ENCODE results near the gene LONRF2.

The LONRF2 gene

DNA sequence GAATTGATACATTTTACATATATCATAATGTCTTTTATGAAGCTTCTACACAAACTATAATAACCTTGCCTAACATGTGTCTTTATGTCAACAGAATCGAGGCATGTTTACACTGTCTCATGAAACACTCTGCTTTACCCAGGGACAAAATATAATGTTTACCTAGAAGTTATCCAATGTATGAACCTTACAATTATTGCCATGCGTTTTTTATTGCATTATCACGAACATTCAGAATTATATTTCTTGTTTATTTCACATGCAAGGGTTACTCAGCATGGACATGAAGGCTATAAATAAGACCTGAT is 19.8 kb downstream of the LONRF2 start:
- H3K9me3 ChIP-seq (ENCODE audit: insufficient read depth, low read depth, low read length) = no peaks in the 10 kb centered on the region
- no peak overlapping the region for H3K4me3 ChIP-seq (ENCODE audit: low read length, poor library complexity, severe bottlenecking)
- no peak overlapping the region for H2AFZ ChIP-seq (ENCODE audit: low read length)
- no peaks in the 10 kb centered on the region for H3K4me1 ChIP-seq (ENCODE audit: insufficient read depth, low read length, poor library complexity, severe bottlenecking)
- H3K79me2 ChIP-seq (ENCODE audit: insufficient read depth, low read length) = no peaks in the 10 kb centered on the region
- H3K36me3 ChIP-seq (ENCODE audit: insufficient read depth, low read length) = no peaks in the 10 kb centered on the region
- TF ChIP-seq, protein P1, sequence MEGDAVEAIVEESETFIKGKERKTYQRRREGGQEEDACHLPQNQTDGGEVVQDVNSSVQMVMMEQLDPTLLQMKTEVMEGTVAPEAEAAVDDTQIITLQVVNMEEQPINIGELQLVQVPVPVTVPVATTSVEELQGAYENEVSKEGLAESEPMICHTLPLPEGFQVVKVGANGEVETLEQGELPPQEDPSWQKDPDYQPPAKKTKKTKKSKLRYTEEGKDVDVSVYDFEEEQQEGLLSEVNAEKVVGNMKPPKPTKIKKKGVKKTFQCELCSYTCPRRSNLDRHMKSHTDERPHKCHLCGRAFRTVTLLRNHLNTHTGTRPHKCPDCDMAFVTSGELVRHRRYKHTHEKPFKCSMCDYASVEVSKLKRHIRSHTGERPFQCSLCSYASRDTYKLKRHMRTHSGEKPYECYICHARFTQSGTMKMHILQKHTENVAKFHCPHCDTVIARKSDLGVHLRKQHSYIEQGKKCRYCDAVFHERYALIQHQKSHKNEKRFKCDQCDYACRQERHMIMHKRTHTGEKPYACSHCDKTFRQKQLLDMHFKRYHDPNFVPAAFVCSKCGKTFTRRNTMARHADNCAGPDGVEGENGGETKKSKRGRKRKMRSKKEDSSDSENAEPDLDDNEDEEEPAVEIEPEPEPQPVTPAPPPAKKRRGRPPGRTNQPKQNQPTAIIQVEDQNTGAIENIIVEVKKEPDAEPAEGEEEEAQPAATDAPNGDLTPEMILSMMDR (conservative IDR thresholded peaks at IDR 0.05; ENCODE audit: low read length) = no peak
- TF ChIP-seq EZH2phosphoT487 (IDR thresholded peaks at IDR 0.05; ENCODE audit: borderline replicate concordance) = no peak
- no peaks in the 10 kb centered on the region for H3K9me2 ChIP-seq (replicated peaks; ENCODE audit: low read depth, low read length)
- H4K20me1 ChIP-seq (ENCODE audit: insufficient read depth, low read length, poor library complexity, severe bottlenecking) = no peaks in the 10 kb centered on the region
- no peak overlapping the region for H3K9ac ChIP-seq (ENCODE audit: low read depth, low read length, poor library complexity, severe bottlenecking)
- no peak overlapping the region for H3K4me2 ChIP-seq (ENCODE audit: low read depth, low read length, poor library complexity, severe bottlenecking)
- no peaks in the 10 kb centered on the region for H3K27me3 ChIP-seq (ENCODE audit: insufficient read depth, low read length, poor library complexity, severe bottlenecking)
- no peaks in the 10 kb centered on the region for H3F3A ChIP-seq (ENCODE audit: low read depth)

DNA sequence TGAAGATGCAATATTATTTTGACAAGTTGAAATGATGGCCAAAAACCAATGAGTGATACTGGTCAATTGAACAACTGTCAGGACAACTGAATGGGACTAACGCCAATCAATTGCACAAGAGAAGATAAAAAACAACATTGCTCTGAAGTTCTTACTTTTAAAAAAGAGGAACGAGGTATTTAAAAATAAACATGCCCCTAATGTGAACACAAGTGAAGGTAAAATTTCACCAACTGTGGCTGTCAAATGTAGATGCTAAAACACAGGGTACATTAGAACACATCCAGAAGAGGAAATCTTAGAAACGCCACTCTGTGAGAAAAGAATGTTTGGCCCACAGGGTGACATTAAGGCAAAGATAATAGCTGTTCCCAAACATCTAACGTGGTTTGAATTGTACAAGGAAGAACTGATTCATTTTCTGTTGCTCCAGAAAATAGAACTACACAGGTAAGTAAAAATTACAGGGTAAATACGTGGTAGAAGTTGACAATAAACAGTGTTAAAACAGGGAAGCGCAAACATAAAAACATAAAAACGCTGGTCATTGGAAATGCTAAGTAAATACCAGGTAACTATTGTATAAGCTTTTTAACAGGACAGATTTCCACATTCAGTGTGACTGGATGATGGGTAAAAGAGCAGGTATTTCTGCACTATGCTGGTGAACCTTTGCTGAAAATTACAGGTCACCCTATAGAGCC is 20.3 kb downstream of the LONRF2 start:
- H4K20me1 ChIP-seq (ENCODE audit: insufficient read depth, low read length, poor library complexity, severe bottlenecking) = no peaks in the 10 kb centered on the region
- H3K27me3 ChIP-seq (ENCODE audit: insufficient read depth, low read length, poor library complexity, severe bottlenecking) = no peaks in the 10 kb centered on the region
- H3K4me3 ChIP-seq (ENCODE audit: low read length, poor library complexity, severe bottlenecking) = no peak overlapping the region
- no peaks in the 10 kb centered on the region for H3K9me3 ChIP-seq (ENCODE audit: insufficient read depth, low read depth, low read length)
- H3K9ac ChIP-seq (ENCODE audit: low read depth, low read length, poor library complexity, severe bottlenecking) = no peak overlapping the region
- H3K9me2 ChIP-seq (replicated peaks; ENCODE audit: low read depth, low read length) = no peaks in the 10 kb centered on the region
- no peaks in the 10 kb centered on the region for H3K36me3 ChIP-seq (ENCODE audit: insufficient read depth, low read length)
- H3F3A ChIP-seq (ENCODE audit: low read depth) = no peaks in the 10 kb centered on the region
- no peak for TF ChIP-seq EZH2phosphoT487 (IDR thresholded peaks at IDR 0.05; ENCODE audit: borderline replicate concordance)
- TF ChIP-seq, protein P1 (conservative IDR thresholded peaks at IDR 0.05; ENCODE audit: low read length) = no peak
- no peaks in the 10 kb centered on the region for H3K4me1 ChIP-seq (ENCODE audit: insufficient read depth, low read length, poor library complexity, severe bottlenecking)
- H2AFZ ChIP-seq (ENCODE audit: low read length) = no peak overlapping the region
- H3K79me2 ChIP-seq (ENCODE audit: insufficient read depth, low read length) = no peaks in the 10 kb centered on the region
- no peak overlapping the region for H3K4me2 ChIP-seq (ENCODE audit: low read depth, low read length, poor library complexity, severe bottlenecking)

DNA sequence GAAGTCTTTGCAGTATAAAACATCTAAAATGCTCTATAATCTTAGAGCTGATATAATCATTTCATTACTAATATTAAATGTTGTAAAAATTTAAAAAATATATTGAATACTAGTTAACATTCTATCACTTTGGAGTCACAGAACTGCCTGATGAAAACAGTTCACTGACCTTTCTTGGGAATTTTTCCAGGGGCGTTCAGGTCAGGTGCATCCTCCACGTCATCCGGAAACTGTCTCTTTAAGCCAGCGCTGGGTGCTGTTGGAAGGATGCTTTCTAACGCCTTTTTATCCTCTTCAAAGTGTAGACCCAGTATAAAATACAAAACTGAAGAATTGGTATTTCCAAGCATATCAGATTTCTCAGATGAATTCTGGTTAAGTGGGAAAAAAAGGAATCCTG is 22.8 kb downstream of the LONRF2 start:
- Histone ChIP-seq H3K36me3 (ENCODE audit: insufficient read depth, low read length) (no peaks in the 10 kb centered on the region), H3K4me3 (ENCODE audit: low read length, poor library complexity, severe bottlenecking) (no peak overlapping the region), H3K9me3 (ENCODE audit: insufficient read depth, low read depth, low read length) (no peaks in the 10 kb centered on the region), H3K79me2 (ENCODE audit: insufficient read depth, low read length) (no peaks in the 10 kb centered on the region), H3K9me2 (replicated peaks; ENCODE audit: low read depth, low read length) (no peaks in the 10 kb centered on the region), H3K9ac (ENCODE audit: low read depth, low read length, poor library complexity, severe bottlenecking) (no peak overlapping the region), H4K20me1 (ENCODE audit: insufficient read depth, low read length, poor library complexity, severe bottlenecking) (no peaks in the 10 kb centered on the region), H3K4me1 (ENCODE audit: insufficient read depth, low read length, poor library complexity, severe bottlenecking) (no peaks in the 10 kb centered on the region), H2AFZ (ENCODE audit: low read length) (no peak overlapping the region), H3K27me3 (ENCODE audit: insufficient read depth, low read length, poor library complexity, severe bottlenecking) (no peaks in the 10 kb centered on the region), H3F3A (ENCODE audit: low read depth) (no peaks in the 10 kb centered on the region), H3K4me2 (ENCODE audit: low read depth, low read length, poor library complexity, severe bottlenecking) (no peak overlapping the region)
- TF ChIP-seq, protein P1 (conservative IDR thresholded peaks at IDR 0.05; ENCODE audit: low read length) = no peak
- TF ChIP-seq EZH2phosphoT487 (IDR thresholded peaks at IDR 0.05; ENCODE audit: borderline replicate concordance) = no peak
